Activated T-cell treated with anti-CD3 and anti-CD28 coated beads, Interleukin-2, amount 50 U/mL, for 1 hour (primary cell): ENCODE results near the gene FXYD6.
"Not testable (repeated sequence)": the region's sequence is repeated elsewhere in the genome, so short reads cannot be mapped to it uniquely, and the experiment has no call there.

Experiments used
- DNase-seq: peaks from one replicate; pipeline ENCODE4 v3.0.0-alpha.2; 2020

FXYD6 gene

GRCh38 chr11:117814766-117815261, 61.6 kb downstream of the FXYD6 start:
- peak; percentile 79 for DNase-seq

DNA sequence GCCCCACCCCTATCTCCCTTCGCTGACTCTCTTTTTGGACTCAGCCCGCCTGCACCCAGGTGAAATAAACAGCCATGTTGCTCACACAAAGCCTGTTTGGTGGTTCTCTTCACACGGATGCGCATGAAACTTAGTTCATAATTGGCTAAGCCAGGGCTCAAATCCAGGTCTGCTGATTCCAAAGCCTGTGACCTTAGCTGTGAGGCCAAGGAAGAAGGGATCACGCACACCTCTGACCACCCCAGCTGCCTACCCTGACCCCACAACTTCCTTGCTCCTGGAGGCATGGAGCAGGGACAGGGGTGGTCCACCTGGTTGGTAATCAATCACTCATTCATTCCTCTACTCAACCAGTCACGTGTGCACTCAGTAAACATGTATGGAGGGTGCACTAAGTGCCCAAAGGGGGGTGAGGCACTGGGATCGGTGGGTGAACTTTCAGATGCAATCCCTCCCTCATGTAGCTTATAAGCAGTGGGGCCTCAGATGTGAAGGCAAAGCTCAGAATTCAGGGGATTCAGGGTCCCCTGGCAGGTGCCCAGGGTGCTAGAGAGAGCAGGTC, 62.2 kb downstream of the FXYD6 start:
- DNase-seq: no peak

DNA sequence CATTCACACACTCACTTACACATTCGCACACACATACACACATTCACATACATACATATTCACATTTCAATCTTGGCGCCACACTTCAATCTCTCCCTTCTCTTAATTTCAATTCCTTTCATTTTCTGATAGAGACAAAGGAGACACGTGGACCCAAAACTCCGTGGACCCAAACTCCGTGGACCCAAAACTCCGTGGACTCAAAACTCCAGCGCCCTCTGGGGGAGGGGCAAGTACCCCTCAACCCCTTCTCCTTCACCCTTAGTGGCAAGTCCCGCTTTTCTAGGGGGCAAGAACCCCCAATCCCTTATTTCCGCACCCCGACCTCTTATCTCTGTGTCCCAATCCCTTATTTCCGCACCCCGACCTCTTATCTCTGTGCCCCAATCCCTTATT, 66.4 kb downstream of the FXYD6 start:
- not testable (repeated sequence) for DNase-seq

GRCh38 chr11:117809236-117810055, 67.0 kb downstream of the FXYD6 start:
- DNase-seq: peak; percentile 50

- DNase-seq: no peak
Observed at GRCh38 chr11:117808784-117809183, 67.7 kb downstream of the FXYD6 start.

DNA sequence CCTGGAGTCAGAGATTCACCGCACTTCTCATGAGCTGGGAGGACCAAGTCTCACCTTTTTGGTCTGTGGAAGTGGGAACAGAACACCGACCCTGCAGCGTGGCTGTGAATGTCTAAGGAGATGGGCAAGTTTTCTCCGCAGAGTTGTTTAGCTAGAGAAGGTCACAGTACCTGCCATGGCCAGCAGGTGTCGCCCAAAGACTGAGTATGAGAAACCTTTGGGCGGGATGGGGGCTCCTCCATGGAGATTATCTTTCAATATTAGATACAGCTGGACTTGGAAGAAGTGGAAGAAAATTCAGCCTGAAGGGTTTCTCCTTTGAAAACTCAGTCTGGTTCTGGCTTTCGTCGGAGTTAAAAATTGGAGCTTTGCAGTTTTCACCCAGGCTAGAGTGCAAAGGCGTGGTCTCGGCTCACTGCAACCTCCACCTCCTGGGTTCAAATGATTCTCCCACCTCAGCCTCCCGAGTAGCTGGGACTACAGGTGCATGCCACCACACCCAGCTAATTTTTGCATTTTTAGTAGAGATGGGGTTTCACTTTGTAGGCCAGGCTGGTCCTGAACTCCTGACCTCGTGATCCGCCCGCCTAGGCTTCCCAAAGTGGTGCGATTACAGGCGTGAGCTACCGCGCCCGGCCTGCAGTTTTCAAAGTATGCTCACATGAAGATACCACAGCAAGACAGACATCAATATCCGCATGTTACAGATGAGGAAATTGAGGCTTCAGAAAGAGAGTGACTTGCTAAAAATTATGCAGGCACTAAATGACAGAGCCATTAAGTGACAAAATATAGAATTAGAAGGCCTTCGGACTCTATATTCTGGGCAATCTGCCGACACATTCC, 68.8 kb downstream of the FXYD6 start:
- DNase-seq: peak; percentile 76

DNA sequence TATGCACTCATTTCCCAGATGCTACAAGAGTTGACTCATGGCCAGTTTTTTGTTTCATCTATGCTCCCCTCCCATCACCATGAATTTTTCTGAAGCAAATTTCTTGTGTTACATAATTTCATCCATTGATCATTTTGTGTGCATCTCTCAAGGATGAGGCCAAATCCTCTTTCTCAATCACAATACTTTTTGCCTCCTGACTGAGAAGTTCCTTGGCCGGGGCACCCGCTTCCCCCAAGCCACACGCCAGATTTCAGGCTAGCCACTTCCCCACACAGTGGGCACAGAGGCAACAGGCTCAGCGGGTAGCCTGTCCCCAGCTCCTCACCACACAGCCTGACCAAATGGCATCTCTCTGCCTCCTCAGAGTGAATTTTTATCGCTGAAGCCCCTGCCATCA, 69.6 kb downstream of the FXYD6 start:
- DNase-seq: no peak

GRCh38 chr11:117805045-117805444, 71.4 kb downstream of the FXYD6 start:
- DNase-seq: no peak

DNA sequence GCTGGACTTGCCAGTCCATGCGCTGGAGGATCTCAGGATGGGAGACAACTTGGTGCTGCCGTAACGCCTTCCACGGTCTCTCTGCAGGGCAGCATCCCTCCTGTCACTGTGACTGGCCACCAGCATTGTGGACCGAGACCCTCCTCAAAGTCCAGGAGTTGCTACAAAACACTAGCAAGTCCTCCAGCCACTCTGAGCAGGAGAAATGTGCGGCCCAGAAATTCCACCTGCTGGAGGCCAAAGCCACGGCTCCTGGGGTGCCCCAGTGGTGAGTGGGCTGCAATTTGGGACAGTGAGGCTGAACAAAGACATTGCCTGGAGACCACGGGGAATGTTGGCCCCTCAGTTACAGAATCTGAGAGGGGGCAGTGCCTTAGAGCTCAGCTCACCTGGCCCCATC, 72.6 kb downstream of the FXYD6 start:
- DNase-seq: no peak

DNA sequence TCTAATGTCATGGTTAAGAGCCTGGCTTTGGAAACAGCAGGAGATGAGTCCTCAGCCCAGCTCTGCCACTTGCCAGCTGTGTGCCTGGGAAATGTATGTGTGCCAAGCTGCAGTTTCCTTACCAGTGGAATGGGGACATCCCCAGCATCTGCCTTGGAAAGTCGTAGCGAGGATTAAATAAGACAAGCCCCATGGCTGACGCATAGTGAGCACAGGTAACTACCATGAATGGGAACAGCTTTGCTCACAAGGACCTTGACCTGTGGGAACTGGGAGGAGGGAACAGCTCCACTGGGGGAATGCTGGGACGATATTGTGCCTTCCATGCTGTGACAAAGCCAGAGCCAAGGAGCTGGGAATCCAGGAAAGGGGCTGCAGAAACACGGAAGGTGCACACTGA, 76.8 kb downstream of the FXYD6 start:
- DNase-seq: no peak

GRCh38 chr11:117796872-117797529, 79.5 kb downstream of the FXYD6 start, which contains the start of gene DSCAML1:
TSS of gene DSCAML1 (minus strand) at chr11:117797216. CDS start at chr11:117797079, 137 bp downstream.
- peak; percentile 54 for DNase-seq

DNA sequence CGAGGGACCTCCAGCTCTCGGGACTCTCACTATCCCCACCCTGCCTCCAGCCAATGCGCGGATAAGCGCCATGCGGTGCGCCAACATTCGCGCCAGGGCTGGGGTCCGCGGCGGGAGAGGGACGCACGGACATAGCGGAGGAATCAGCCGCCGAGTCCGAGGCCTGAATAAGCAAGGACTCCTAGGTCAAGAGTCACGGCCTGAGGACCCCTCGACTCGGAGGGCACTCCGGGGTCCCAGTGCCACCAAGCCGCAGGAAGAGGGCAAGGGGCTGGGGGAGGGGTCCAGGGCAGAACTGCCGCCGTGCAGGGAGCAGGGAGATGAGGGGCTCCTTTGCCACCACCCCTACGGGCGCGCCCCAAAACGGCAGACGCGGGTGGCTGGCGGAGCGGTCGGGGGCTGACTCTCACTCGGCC, 80.0 kb downstream of the FXYD6 start:
- DNase-seq: no peak

- peak; percentile 23 for DNase-seq
Observed at GRCh38 chr11:117795638-117796455, 80.6 kb downstream of the FXYD6 start.

- no peak for DNase-seq
Observed at GRCh38 chr11:117794772-117795629, 81.5 kb downstream of the FXYD6 start.

- DNase-seq: no peak
Observed at GRCh38 chr11:117794135-117794534, 82.3 kb downstream of the FXYD6 start.

GRCh38 chr11:117793583-117793982, 82.9 kb downstream of the FXYD6 start:
- no peak for DNase-seq

- no peak for DNase-seq
Observed at GRCh38 chr11:117792992-117793391, 83.5 kb downstream of the FXYD6 start.

- DNase-seq: no peak
Observed at GRCh38 chr11:117792241-117792640, 84.2 kb downstream of the FXYD6 start.

- no peak for DNase-seq
Observed at GRCh38 chr11:117790279-117790678, 86.2 kb downstream of the FXYD6 start.

DNA sequence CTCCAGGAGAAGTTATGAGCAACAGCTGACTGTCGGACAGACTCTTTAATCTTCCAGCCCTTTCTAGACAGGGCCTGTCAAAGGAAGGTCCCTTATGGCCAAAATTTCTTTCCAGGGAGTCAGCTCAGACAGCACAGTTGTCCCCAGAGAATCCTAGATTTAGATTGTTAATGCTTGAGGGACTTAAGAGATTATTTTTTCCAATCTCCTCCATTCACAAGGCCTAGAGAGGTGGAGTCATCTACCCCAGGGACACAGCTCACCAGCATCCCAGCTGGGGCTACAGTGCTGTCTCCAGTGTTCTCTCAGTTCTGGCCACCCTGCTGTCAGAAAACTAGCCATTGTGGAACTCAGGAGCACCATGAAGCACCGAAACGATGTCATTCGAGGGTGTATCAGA, 87.2 kb downstream of the FXYD6 start:
- no peak for DNase-seq
